Activated naive CD4-positive, alpha-beta T cell treated with anti-CD3 and anti-CD28 coated beads, Interleukin-2, amount 50 U/mL, for 16 hours (primary cell): ENCODE results near the gene EVA1B.

Source experiments
- DNase-seq: peaks from one replicate; pipeline ENCODE4 v3.0.0-alpha.2; 2020

EVA1B gene

GRCh38 chr1:36323636-36324352 lies at the start of gene EVA1B:
Gene EVA1B, minus strand, starts transcription at chr1:36323645. Its CDS starts 608 bp downstream, at chr1:36323037.
- DNase-seq = no peak

GRCh38 chr1:36372617-36373016 lies 49.2 kb upstream of the EVA1B start:
- no peak for DNase-seq

- peak; percentile 84 for DNase-seq
Measured at GRCh38 chr1:36369061-36369861, 45.8 kb upstream of the EVA1B start.

- no peak for DNase-seq
Measured at GRCh38 chr1:36367798-36368197, 44.4 kb upstream of the EVA1B start.

GRCh38 chr1:36367066-36367465 lies 43.6 kb upstream of the EVA1B start:
- DNase-seq = no peak

GRCh38 chr1:36366091-36366661 lies 42.7 kb upstream of the EVA1B start:
- peak; percentile 44 for DNase-seq

- DNase-seq = no peak
Measured at GRCh38 chr1:36365381-36365780, 41.9 kb upstream of the EVA1B start.

- DNase-seq = peak; percentile 28
Measured at GRCh38 chr1:36359911-36360550, 36.6 kb upstream of the EVA1B start.

GRCh38 chr1:36359383-36359782 lies 35.9 kb upstream of the EVA1B start:
- no peak for DNase-seq

- no peak for DNase-seq
Measured at GRCh38 chr1:36358514-36359084, 35.2 kb upstream of the EVA1B start.

GRCh38 chr1:36355811-36356210 lies 32.4 kb upstream of the EVA1B start:
- DNase-seq = no peak

GRCh38 chr1:36354486-36354885 lies 31.0 kb upstream of the EVA1B start:
- no peak for DNase-seq

- DNase-seq = no peak
Measured at GRCh38 chr1:36352910-36353878, 29.7 kb upstream of the EVA1B start.

GRCh38 chr1:36352125-36352909 lies 28.9 kb upstream of the EVA1B start:
- no peak for DNase-seq

- no peak for DNase-seq
Measured at GRCh38 chr1:36351227-36351977, 28.0 kb upstream of the EVA1B start.

- DNase-seq = peak; percentile 61
Measured at GRCh38 chr1:36350659-36351226, 27.3 kb upstream of the EVA1B start.

- no peak for DNase-seq
Measured at GRCh38 chr1:36349839-36350238, 26.4 kb upstream of the EVA1B start.

GRCh38 chr1:36349241-36349671 lies 25.8 kb upstream of the EVA1B start:
- DNase-seq = no peak

GRCh38 chr1:36346741-36347370 lies 23.4 kb upstream of the EVA1B start:
- DNase-seq = no peak
